Panc1 (cell line): ENCODE data around the gene CTBP1. TPM values are rescaled to one million over a fixed set of nuclear protein-coding genes. Genes with fewer than 3 reads are reported as not detected.

ENCODE experiments used
- ATAC-seq: fragments of 200-7000 bp; cut with Tn5 transposase; 2 replicates; pipeline ENCODE4 v1.9.1; 2020; ENCODE audit warnings: mild to moderate bottlenecking, moderate library complexity
- BruUV-seq: library from RNA; stranded (reverse); fragments of 400-500 nt; replicated peaks from 2 replicates; lab custom pipeline; 2021; lab: Mats Ljungman, UMichigan
- CTCF ChIA-PET: fragments of 300-600 bp; sonication (Branson Sonifier 250); formaldehyde crosslinking; loops from one replicate; lab custom pipeline; 2022; ENCODE audit warnings: antibody characterized with exemption; lab: Charles Lee
- POLR2A ChIA-PET: fragments of 300-600 bp; sonication (Branson Sonifier 250); formaldehyde crosslinking; loops from one replicate; lab custom pipeline; 2022; ENCODE audit warnings: antibody characterized with exemption; lab: Charles Lee
- DNase-seq: peaks from one replicate; pipeline ENCODE4 v3.0.0-alpha.2; 2010; ENCODE audit warnings: low read depth, low spot score
- H3K27ac ChIP-seq: 2 replicates; pipeline ENCODE4 v1.5.1; 2011; ENCODE audit warnings: mild to moderate bottlenecking, low read length, inconsistent platforms
- H3K27me3 ChIP-seq: fragments of 200-500 bp; sonication (Bioruptor generic); 2 replicates; pipeline ENCODE4 v1.6.0; 2014; ENCODE audit warnings: low read length, inconsistent platforms; ENCODE audit not compliant: control insufficient read depth, insufficient read depth
- H3K36me3 ChIP-seq: fragments of 200-500 bp; sonication (Bioruptor generic); 2 replicates; pipeline ENCODE4 v1.5.1; 2014; ENCODE audit warnings: inconsistent platforms, mild to moderate bottlenecking, low read length, moderate library complexity; ENCODE audit not compliant: control insufficient read depth, insufficient read depth
- H3K4me1 ChIP-seq: 2 replicates; pipeline ENCODE4 v1.5.1; 2011; ENCODE audit warnings: inconsistent platforms, mild to moderate bottlenecking, low read length, moderate library complexity; ENCODE audit not compliant: control insufficient read depth, insufficient read depth
- H3K4me3 ChIP-seq, 2 experiments: 2 replicates each; pipeline ENCODE4 v1.5.1; 2011 to 2012; ENCODE audit warnings: low read depth in 2 of 2, low read length in 2 of 2, mild to moderate bottlenecking in 2 of 2, inconsistent platforms in 1 of 2, moderate library complexity in 1 of 2
- H3K9me3 ChIP-seq: fragments of 200-500 bp; sonication (Bioruptor generic); 2 replicates; pipeline ENCODE4 v1.5.1; 2014; ENCODE audit warnings: low read depth, mild to moderate bottlenecking, inconsistent platforms, low read length, moderate library complexity; ENCODE audit not compliant: control insufficient read depth, insufficient read depth
- CTCF ChIP-seq: fragments of 450-650 bp; IDR thresholded peaks from 2 replicates; pipeline ENCODE4 v1.5.1; 2017; ENCODE audit warnings: mild to moderate bottlenecking
- POLR2AphosphoS5 ChIP-seq: IDR thresholded peaks from 2 replicates; pipeline ENCODE4 v1.6.1; 2012; ENCODE audit warnings: mild to moderate bottlenecking, low read depth, low read length, moderate library complexity
- SIN3A ChIP-seq: IDR thresholded peaks from 2 replicates; pipeline ENCODE4 v1.6.1; 2012; ENCODE audit warnings: low read depth, mild to moderate bottlenecking, low read length, moderate library complexity, borderline replicate concordance; ENCODE audit not compliant: insufficient read depth
- TCF7L2 ChIP-seq: IDR thresholded peaks from 2 replicates; pipeline ENCODE4 v1.6.1; 2011; ENCODE audit warnings: mild to moderate bottlenecking, low read depth, low read length, inconsistent platforms
- in situ Hi-C: cut with HindIII; loops from 2 replicates; pipeline ENCODE4 v1.10.0; 2016; ENCODE audit warnings: low sequenced_read_pairs, low pct_unique_long_range_greater_than_20kb
- intact Hi-C: fragments of 100-400 bp; cut with micrococcal nuclease; formaldehyde crosslinking; loops from one replicate; pipeline ENCODE4 v1.10.0; 2022; ENCODE audit not compliant: unreplicated experiment
- total RNA-seq: library from RNA; stranded (reverse); gene quantifications from one replicate; pipeline ENCODE4 v1.2.1, GENCODE V29; 2021; ENCODE audit not compliant: unreplicated experiment
- TF ChIP-seq, protein P1 (sequence below), 2 experiments: IDR thresholded peaks; 2 replicates each; pipeline ENCODE4 v1.6.1; 2011 to 2012; ENCODE audit warnings: low read depth in 2 of 2, control low read depth in 1 of 2, low read length in 1 of 2, mild to moderate bottlenecking in 1 of 2, moderate library complexity in 1 of 2; ENCODE audit not compliant: insufficient read depth in 1 of 2

CTBP1 gene
- total RNA-seq, 1 experiment from 2014 or later = 157 TPM

- H3K27ac ChIP-seq = no peak overlapping the region
- intact Hi-C loops = no loop called here
- no peaks in the 10 kb centered on the region for H3K36me3 ChIP-seq
- POLR2A ChIA-PET = interaction anchor here (0.6 kb wide), 1 partner anchor 363 kb away, joined by 3 read pairs; no protein-coding TSS in a partner anchor
- no peak for TF ChIP-seq POLR2AphosphoS5
- in situ Hi-C loops = no loop called here
- CTCF ChIA-PET = no interaction called here
- DNase-seq (no peak), ATAC-seq (no peak)
- H3K9me3 ChIP-seq = no peaks in the 10 kb centered on the region
- no peak overlapping the region for H3K4me3 ChIP-seq
- H3K27me3 ChIP-seq = no peaks in the 10 kb centered on the region
- no TSS peak for BruUV-seq
- peaks cover 18% of the 10 kb centered on the region for H3K4me1 ChIP-seq
Measured at GRCh38 chr4:1193206-1194009, 55.5 kb downstream of the CTBP1 start.

DNA sequence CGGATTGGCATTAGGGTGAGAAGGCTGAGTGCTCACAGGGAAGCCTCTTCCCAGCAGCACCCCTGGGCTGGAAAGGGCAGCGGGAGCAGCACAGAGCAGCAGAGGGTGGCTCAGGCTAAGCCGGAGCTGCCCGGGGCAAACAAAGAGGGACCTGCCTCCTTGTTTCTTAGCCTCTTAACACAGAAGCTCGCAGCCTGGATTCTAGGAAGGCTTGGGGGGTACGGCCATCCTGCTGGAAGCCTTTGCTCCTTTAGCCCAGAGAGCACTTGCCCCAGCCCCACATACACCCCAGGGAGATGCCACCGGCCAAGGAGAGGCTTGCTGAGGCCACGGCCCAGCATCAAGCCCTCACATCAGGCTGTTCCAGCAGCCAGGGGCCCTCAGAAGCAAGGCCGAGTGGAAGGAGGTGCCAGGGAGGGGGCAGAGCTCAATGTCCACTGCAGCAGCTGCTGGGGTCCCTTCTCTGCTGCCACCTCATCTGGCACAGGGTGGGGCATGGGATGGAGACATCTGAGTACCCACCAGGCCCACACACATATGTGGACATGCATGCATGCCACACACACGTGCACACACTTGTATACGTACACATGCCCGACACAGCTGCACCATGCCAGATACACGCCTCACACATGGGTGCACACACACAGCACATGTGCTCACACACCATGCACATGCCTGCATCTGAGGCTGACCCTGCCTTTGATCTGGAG is 56.3 kb downstream of the CTBP1 start:
- TF ChIP-seq, protein P1, sequence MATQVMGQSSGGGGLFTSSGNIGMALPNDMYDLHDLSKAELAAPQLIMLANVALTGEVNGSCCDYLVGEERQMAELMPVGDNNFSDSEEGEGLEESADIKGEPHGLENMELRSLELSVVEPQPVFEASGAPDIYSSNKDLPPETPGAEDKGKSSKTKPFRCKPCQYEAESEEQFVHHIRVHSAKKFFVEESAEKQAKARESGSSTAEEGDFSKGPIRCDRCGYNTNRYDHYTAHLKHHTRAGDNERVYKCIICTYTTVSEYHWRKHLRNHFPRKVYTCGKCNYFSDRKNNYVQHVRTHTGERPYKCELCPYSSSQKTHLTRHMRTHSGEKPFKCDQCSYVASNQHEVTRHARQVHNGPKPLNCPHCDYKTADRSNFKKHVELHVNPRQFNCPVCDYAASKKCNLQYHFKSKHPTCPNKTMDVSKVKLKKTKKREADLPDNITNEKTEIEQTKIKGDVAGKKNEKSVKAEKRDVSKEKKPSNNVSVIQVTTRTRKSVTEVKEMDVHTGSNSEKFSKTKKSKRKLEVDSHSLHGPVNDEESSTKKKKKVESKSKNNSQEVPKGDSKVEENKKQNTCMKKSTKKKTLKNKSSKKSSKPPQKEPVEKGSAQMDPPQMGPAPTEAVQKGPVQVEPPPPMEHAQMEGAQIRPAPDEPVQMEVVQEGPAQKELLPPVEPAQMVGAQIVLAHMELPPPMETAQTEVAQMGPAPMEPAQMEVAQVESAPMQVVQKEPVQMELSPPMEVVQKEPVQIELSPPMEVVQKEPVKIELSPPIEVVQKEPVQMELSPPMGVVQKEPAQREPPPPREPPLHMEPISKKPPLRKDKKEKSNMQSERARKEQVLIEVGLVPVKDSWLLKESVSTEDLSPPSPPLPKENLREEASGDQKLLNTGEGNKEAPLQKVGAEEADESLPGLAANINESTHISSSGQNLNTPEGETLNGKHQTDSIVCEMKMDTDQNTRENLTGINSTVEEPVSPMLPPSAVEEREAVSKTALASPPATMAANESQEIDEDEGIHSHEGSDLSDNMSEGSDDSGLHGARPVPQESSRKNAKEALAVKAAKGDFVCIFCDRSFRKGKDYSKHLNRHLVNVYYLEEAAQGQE (IDR thresholded peaks at IDR 0.05; ENCODE audit: insufficient read depth in 1 of 2, low read depth in 2 of 2, low read length in 1 of 2) = no peak
- no peak for TF ChIP-seq POLR2AphosphoS5
- no peak for TF ChIP-seq SIN3A
- no peak for TF ChIP-seq CTCF
- TF ChIP-seq TCF7L2 = no peak
- Histone ChIP-seq H3K4me1 (peaks cover 18% of the 10 kb centered on the region), H3K27me3 (no peaks in the 10 kb centered on the region), H3K9me3 (no peaks in the 10 kb centered on the region), H3K4me3 (no peak overlapping the region), H3K27ac (peak overlapping the region; percentile 63), H3K36me3 (no peaks in the 10 kb centered on the region)
- in situ Hi-C loops (no loop called here), intact Hi-C loops (no loop called here)
- BruUV-seq = no TSS peak
- POLR2A ChIA-PET = no interaction called here
- ATAC-seq = peak; percentile 86
- no peak for DNase-seq
- CTCF ChIA-PET = no interaction called here
